Liver (tissue), 9 donors: ENCODE measurements around the gene SCLY. TPM values are rescaled to one million over a fixed set of nuclear protein-coding genes. Genes with fewer than 3 reads are reported as not detected.

Experiments
- DNase-seq: peaks from one replicate; pipeline ENCODE4 v3.0.0-alpha.2; 2017; ENCODE audit warnings: low spot score
- H3K27ac ChIP-seq, 2 donors: one replicate each; pipeline ENCODE4 v1.7.0; 2013; ENCODE audit warnings: inconsistent platforms in 2 of 2, low read length in 2 of 2, control low read depth in 1 of 2, low read depth in 1 of 2, mild to moderate bottlenecking in 1 of 2
- H3K27me3 ChIP-seq, 4 donors: one replicate each; pipeline versions ENCODE4 v1.6.1 to v1.7.0; 2013; ENCODE audit warnings: low read length in 3 of 4, inconsistent platforms in 1 of 4, mild to moderate bottlenecking in 1 of 4, moderate library complexity in 1 of 4; ENCODE audit not compliant: control insufficient read depth in 4 of 4, insufficient read depth in 4 of 4
- H3K36me3 ChIP-seq, 4 donors: one replicate each; pipeline versions ENCODE4 v1.6.1 to v1.7.0; 2013; ENCODE audit warnings: low read length in 3 of 4, mild to moderate bottlenecking in 3 of 4, low read depth in 1 of 4, moderate library complexity in 1 of 4; ENCODE audit not compliant: control insufficient read depth in 4 of 4, insufficient read depth in 3 of 4
- H3K4me1 ChIP-seq, 4 donors: one replicate each; pipeline versions ENCODE4 v1.6.1 to v1.7.0; 2013; ENCODE audit warnings: low read length in 3 of 4, mild to moderate bottlenecking in 3 of 4, moderate library complexity in 1 of 4; ENCODE audit not compliant: control insufficient read depth in 4 of 4, insufficient read depth in 4 of 4
- H3K4me3 ChIP-seq, 3 donors: one replicate each; pipeline versions ENCODE4 v1.6.1 to v1.7.0; 2013; ENCODE audit warnings: low read length in 3 of 3, control low read depth in 1 of 3, low read depth in 1 of 3, mild to moderate bottlenecking in 1 of 3
- H3K9ac ChIP-seq, 2 donors: one replicate each; pipeline ENCODE4 v1.7.0; 2013; ENCODE audit warnings: low read length in 2 of 2, mild to moderate bottlenecking in 2 of 2, moderate library complexity in 2 of 2, control low read depth in 1 of 2, low read depth in 1 of 2
- H3K9me3 ChIP-seq, 4 donors: one replicate each; pipeline versions ENCODE4 v1.6.1 to v1.7.0; 2013; ENCODE audit warnings: low read length in 3 of 4; ENCODE audit not compliant: control insufficient read depth in 4 of 4
- ATF3 ChIP-seq: IDR thresholded peaks from 2 replicates; pipeline ENCODE4 v1.6.1; 2016; ENCODE audit warnings: antibody characterized with exemption
- EGR1 ChIP-seq, 2 donors: IDR thresholded peaks; 2 replicates each; pipeline ENCODE4 v1.6.1; 2016 to 2018; ENCODE audit warnings: antibody characterized with exemption in 2 of 2, low read depth in 2 of 2
- FOXA1 ChIP-seq: IDR thresholded peaks from 2 replicates; pipeline ENCODE4 v1.6.1; 2016; ENCODE audit warnings: antibody characterized with exemption
- FOXA2 ChIP-seq: IDR thresholded peaks from 2 replicates; pipeline ENCODE4 v1.6.1; 2016; ENCODE audit warnings: antibody characterized with exemption
- GABPA ChIP-seq, 2 donors: IDR thresholded peaks in 1 of 2; conservative IDR thresholded peaks in 1 of 2; 2 replicates each; pipeline ENCODE4 v1.6.1; 2016; ENCODE audit warnings: antibody characterized with exemption in 2 of 2, mild to moderate bottlenecking in 1 of 2, moderate library complexity in 1 of 2
- HNF4A ChIP-seq, 2 donors: conservative IDR thresholded peaks; 2 replicates each; pipeline ENCODE4 v1.6.1; 2016; ENCODE audit warnings: antibody characterized with exemption in 2 of 2, mild to moderate bottlenecking in 2 of 2
- HNF4G ChIP-seq: IDR thresholded peaks from 2 replicates; pipeline ENCODE4 v1.6.1; 2016; ENCODE audit warnings: antibody characterized with exemption
- JUND ChIP-seq, 2 donors: IDR thresholded peaks; 2 replicates each; pipeline ENCODE4 v1.6.1; 2016; ENCODE audit warnings: antibody characterized with exemption in 2 of 2
- NR2F2 ChIP-seq: IDR thresholded peaks from 2 replicates; pipeline ENCODE4 v1.6.1; 2016; ENCODE audit warnings: antibody characterized with exemption
- RAD21 ChIP-seq, 2 donors: IDR thresholded peaks; 2 replicates each; pipeline ENCODE4 v1.6.1; 2016; ENCODE audit warnings: antibody characterized with exemption in 2 of 2, mild to moderate bottlenecking in 2 of 2
- RXRA ChIP-seq, 2 donors: IDR thresholded peaks; 2 replicates each; pipeline ENCODE4 v1.6.1; 2017 to 2018; ENCODE audit warnings: antibody characterized with exemption in 2 of 2, mild to moderate bottlenecking in 1 of 2
- SP1 ChIP-seq: IDR thresholded peaks from 2 replicates; pipeline ENCODE4 v1.6.1; 2018; ENCODE audit warnings: antibody characterized with exemption, mild to moderate bottlenecking
- TAF1 ChIP-seq: conservative IDR thresholded peaks from 2 replicates; pipeline ENCODE4 v1.6.1; 2016; ENCODE audit warnings: antibody characterized with exemption, mild to moderate bottlenecking
- YY1 ChIP-seq: IDR thresholded peaks from 2 replicates; pipeline ENCODE4 v1.6.1; 2016; ENCODE audit warnings: antibody characterized with exemption, mild to moderate bottlenecking
- ZBTB33 ChIP-seq: IDR thresholded peaks from 2 replicates; pipeline ENCODE4 v1.6.1; 2016; ENCODE audit warnings: antibody characterized with exemption
- WGBS: extraction: QIAGEN DNeasy Blood & Tissue Kit; methylation state at CpG from one replicate; pipeline ENCODE4 v1.1.7; 2013; 5-methylcytosine and 5-hydroxymethylcytosine counted together
- polyA plus RNA-seq, 2 donors: library from polyadenylated mRNA; stranded (reverse) in 1 of 2; unstranded in 1 of 2; fragments of 200-250 nt in 1 of 2; fragments of >200 nt in 1 of 2; fragmentation: Nextera tagmentation in 1 of 2; extraction: Ambion mirVana in 1 of 2; gene quantifications; one replicate each; pipeline versions ENCODE4 v1.2.1 to v1.2.3, GENCODE V29; 2013 to 2015
- total RNA-seq, 2 donors: library from RNA; depleted of rRNA; stranded (reverse); fragments of >200 nt; gene quantifications; one replicate each; pipeline ENCODE4 v1.2.3, GENCODE V29; 2014
- TF ChIP-seq, protein P1 (sequence below): IDR thresholded peaks from 2 replicates; pipeline ENCODE4 v1.6.1; 2016; ENCODE audit warnings: antibody characterized with exemption
- TF ChIP-seq, protein P2 (sequence below): fragments of 150-350 bp; IDR thresholded peaks from 2 replicates; pipeline ENCODE4 v1.5.1; 2017; ENCODE audit warnings: improper control_type of control experiment, low read depth, low read length; ENCODE audit not compliant: missing input control
- TF ChIP-seq, protein P3 (sequence below): IDR thresholded peaks from 2 replicates; pipeline ENCODE4 v1.6.1; 2016; ENCODE audit warnings: antibody characterized with exemption, mild to moderate bottlenecking
- donor health status: healthy.
- donor health status: healthy.
- donor health status: healthy.
- donor health status: healthy.
- donor health status: healthy.

The SCLY gene
- total and polyA plus RNA-seq, 4 donors: 21.6 to 39.2 (median 25.0) TPM

GRCh38 chr2:238060096-238060541 is 682 bp upstream of the SCLY start:
- no peaks in the 10 kb centered on the region for H3K27me3 ChIP-seq
- no peaks in the 10 kb centered on the region for H3K9me3 ChIP-seq
- peak overlapping the region; percentile 78 to 84 for H3K27ac ChIP-seq
- peak overlapping the region; percentile 94 for H3K9ac ChIP-seq
- peaks cover 10 to 47% (median 34%) of the 10 kb centered on the region in 4 donors for H3K4me1 ChIP-seq
- 2% methylated on average over 18 of the region's 18 CpGs for WGBS
- H3K36me3 ChIP-seq: no peaks in the 10 kb centered on the region
- no peak for DNase-seq
- H3K4me3 ChIP-seq: peak overlapping the region; percentile 85 to 95 (median 90)
- TF ChIP-seq EGR1 (IDR thresholded peaks at IDR 0.05; ENCODE audit: low read depth in 2 of 2): peak in 1 of 2 donors; percentile 4
- TF ChIP-seq, protein P1, sequence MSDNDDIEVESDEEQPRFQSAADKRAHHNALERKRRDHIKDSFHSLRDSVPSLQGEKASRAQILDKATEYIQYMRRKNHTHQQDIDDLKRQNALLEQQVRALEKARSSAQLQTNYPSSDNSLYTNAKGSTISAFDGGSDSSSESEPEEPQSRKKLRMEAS: no peak
- no peak for TF ChIP-seq HNF4A (conservative IDR thresholded peaks at IDR 0.05)

DNA sequence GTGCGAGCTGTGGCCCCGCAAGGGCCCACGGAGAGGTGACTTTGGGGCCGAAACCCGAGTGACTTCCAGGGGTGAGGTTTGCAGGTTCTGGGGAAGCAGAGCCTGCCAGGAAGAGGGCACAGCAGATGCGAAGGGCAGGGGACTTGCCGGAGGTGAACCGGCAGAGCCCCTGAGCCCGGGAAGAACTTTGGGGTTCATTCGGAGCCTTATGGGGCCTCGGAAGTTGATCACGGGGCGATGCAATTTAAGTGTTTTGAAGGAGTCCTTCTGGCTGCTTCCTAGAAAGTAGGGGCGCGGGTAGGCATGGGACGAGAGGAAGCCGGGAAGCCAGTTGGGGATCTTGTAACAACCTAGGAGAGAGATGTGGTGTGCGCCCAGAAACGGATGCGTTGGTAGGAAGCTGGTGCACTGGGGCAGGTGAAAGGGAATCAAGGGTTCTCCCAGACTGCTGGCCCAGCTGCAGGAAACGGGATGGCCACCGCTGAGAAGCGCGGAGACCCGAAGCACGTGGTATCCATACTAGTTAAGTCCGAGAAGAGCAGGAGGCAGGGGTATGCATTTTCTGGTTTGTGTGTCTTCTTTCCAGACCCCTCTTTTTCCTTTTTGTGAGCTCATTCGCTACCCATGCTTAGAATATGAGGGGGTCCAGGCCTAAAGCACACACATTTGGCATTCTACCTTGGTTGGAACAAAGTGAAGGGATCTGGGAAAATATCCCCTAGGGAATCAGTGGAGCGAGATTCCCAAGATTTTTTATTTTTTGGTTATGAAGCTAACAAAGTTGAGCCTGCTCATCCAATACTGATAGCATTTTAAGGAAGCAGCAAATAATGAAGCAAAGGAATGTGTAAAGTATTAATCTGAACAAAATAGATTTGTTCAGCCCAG is 758 bp downstream of the SCLY start:
- Histone ChIP-seq H3K36me3 (peaks cover 0 to 3% (median 3%) of the 10 kb centered on the region in 4 donors), H3K4me1 (peaks cover 10 to 55% (median 36%) of the 10 kb centered on the region in 4 donors), H3K27me3 (no peaks in the 10 kb centered on the region), H3K4me3 (peak overlapping the region; percentile 64 to 98 (median 80)), H3K9ac (peak overlapping the region; percentile 60 to 69), H3K9me3 (no peaks in the 10 kb centered on the region), H3K27ac (peak overlapping the region; percentile 70 to 74)
- DNase-seq: peak; percentile 46
- WGBS: 4% methylated on average over 29 of the region's 29 CpGs
- TF ChIP-seq RXRA (IDR thresholded peaks at IDR 0.05) (no peak), GABPA (IDR thresholded peaks at IDR 0.05 in 1 of 2, conservative IDR thresholded peaks at IDR 0.05 in 1 of 2) (no peak), FOXA1 (no peak), HNF4G (no peak), EGR1 (IDR thresholded peaks at IDR 0.05; ENCODE audit: low read depth in 2 of 2) (no peak), TAF1 (no peak), YY1 (peak; percentile 18), ZBTB33 (no peak), NR2F2 (no peak), ATF3 (no peak), HNF4A (conservative IDR thresholded peaks at IDR 0.05) (no peak), SP1 (no peak), FOXA2 (no peak), RAD21 (IDR thresholded peaks at IDR 0.05) (peak in 1 of 2 donors; percentile 5), JUND (IDR thresholded peaks at IDR 0.05) (no peak)
- TF ChIP-seq, protein P2, sequence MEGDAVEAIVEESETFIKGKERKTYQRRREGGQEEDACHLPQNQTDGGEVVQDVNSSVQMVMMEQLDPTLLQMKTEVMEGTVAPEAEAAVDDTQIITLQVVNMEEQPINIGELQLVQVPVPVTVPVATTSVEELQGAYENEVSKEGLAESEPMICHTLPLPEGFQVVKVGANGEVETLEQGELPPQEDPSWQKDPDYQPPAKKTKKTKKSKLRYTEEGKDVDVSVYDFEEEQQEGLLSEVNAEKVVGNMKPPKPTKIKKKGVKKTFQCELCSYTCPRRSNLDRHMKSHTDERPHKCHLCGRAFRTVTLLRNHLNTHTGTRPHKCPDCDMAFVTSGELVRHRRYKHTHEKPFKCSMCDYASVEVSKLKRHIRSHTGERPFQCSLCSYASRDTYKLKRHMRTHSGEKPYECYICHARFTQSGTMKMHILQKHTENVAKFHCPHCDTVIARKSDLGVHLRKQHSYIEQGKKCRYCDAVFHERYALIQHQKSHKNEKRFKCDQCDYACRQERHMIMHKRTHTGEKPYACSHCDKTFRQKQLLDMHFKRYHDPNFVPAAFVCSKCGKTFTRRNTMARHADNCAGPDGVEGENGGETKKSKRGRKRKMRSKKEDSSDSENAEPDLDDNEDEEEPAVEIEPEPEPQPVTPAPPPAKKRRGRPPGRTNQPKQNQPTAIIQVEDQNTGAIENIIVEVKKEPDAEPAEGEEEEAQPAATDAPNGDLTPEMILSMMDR: peak; percentile 3
- TF ChIP-seq, protein P3, sequence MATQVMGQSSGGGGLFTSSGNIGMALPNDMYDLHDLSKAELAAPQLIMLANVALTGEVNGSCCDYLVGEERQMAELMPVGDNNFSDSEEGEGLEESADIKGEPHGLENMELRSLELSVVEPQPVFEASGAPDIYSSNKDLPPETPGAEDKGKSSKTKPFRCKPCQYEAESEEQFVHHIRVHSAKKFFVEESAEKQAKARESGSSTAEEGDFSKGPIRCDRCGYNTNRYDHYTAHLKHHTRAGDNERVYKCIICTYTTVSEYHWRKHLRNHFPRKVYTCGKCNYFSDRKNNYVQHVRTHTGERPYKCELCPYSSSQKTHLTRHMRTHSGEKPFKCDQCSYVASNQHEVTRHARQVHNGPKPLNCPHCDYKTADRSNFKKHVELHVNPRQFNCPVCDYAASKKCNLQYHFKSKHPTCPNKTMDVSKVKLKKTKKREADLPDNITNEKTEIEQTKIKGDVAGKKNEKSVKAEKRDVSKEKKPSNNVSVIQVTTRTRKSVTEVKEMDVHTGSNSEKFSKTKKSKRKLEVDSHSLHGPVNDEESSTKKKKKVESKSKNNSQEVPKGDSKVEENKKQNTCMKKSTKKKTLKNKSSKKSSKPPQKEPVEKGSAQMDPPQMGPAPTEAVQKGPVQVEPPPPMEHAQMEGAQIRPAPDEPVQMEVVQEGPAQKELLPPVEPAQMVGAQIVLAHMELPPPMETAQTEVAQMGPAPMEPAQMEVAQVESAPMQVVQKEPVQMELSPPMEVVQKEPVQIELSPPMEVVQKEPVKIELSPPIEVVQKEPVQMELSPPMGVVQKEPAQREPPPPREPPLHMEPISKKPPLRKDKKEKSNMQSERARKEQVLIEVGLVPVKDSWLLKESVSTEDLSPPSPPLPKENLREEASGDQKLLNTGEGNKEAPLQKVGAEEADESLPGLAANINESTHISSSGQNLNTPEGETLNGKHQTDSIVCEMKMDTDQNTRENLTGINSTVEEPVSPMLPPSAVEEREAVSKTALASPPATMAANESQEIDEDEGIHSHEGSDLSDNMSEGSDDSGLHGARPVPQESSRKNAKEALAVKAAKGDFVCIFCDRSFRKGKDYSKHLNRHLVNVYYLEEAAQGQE: no peak
- TF ChIP-seq, protein P1: peak; percentile 28
